GM19023 (cell line): Measurements from ENCODE around the gene RTF1.
"Not testable (repeated sequence)": the region's sequence is repeated elsewhere in the genome, so short reads cannot be mapped to it uniquely, and the experiment has no call there.

ENCODE experiments used
- ATAC-seq: cut with Tn5 transposase; IDR thresholded peaks from one replicate; pipeline ENCODE4 v1.9.1; 2021; ENCODE audit warnings: mild to moderate bottlenecking, moderate library complexity; ENCODE audit not compliant: unreplicated experiment

The RTF1 gene

DNA sequence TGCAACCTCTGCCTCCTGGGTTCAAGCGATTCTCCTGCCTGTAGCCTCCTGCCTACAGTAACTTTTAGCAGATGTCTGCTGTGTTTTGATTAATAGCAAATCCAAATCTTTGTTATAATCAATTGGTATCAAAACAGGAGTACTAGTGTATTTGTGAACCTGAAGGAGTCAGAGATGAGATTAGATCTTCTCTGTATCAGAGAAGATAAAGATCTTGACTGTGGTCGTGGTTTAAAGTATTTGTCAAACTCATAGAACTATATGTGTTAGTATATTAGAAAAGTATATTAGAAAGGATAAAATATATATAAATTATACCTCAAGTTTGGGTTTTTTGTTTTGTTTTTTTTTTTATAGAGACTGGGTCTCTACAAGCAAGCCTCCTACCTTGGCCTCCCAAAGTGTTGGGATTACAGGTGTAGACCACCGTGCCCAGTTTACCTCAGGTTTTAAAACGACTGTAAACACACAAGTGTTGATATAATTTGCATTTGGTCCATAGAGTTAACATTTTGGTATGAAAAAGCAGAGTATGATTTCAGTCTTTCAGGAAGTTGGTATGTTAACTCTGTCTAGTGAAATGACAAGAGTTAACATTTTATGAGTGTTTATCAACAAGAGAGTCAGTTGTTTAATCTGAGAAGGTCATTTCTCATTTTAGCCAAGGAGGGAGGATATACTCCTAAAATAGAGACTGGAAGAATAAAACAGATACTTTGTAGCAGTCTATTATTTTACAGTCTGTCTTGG lies 18.3 kb downstream of the RTF1 start:
- no peak for ATAC-seq

- no peak for ATAC-seq
Measured at GRCh38 chr15:41437448-41437847, 20.6 kb downstream of the RTF1 start.

GRCh38 chr15:41438206-41438605 lies 21.3 kb downstream of the RTF1 start:
- ATAC-seq = no peak

- not testable (repeated sequence) for ATAC-seq
Measured at GRCh38 chr15:41438745-41439144, 21.9 kb downstream of the RTF1 start.

- ATAC-seq = no peak
Measured at GRCh38 chr15:41443275-41443674, 26.4 kb downstream of the RTF1 start.

DNA sequence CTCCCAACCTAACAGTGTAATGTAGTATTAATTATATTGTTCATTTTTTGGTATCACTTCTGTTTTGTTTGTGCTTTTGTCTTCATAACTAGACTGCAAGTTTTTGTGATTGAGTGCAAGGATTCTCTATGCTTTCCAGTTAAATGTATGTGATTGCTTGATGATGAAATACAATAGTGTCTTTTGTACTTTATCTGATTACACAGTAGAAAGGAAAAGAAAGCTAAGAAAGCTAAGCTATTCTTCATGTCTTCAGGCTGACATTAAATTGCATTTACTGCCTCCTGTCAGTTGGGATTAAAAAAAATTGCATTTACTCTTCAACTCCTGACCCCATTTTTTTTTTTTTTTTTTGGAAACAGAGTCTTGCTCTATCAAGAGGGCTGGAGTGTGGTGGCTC lies 28.5 kb downstream of the RTF1 start:
- ATAC-seq = no peak

DNA sequence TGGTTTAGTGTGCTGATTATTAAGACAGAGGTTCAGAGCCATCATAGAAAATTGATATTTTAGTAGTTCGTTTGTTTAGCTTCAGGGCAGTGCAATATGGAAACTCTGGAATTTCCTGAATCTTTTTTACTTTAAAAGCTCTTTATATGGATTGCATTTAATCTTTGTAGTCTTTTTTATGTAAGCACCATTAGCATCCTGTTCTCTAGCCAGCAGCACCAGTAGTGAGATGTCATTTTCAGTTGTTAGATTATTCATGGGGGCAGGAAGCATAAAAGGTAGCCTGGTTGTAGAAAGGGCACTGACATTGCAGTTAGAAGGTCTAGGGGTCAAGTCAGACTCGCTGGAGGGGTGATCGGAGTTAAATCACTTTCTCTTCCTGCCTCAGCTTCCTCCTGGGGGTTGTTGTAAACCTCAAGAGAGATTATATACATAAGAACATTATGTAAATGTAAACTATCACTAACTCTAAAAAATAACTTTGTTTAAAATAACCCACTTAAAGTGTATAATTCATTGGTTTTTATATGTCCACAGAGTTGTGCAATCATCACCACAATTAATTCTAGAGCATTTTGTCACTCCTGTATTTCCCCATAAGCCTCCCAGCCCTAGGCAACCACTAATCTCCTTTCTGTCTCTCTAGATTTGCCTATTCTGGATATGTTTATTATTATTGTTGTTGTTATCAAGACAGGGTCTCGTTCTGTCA lies 45.3 kb downstream of the RTF1 start:
- ATAC-seq = no peak

GRCh38 chr15:41464889-41465580 lies 48.1 kb downstream of the RTF1 start:
- ATAC-seq = no peak

GRCh38 chr15:41465822-41466421 lies 49.0 kb downstream of the RTF1 start:
- no peak for ATAC-seq

GRCh38 chr15:41466711-41467110 lies 49.8 kb downstream of the RTF1 start:
- no peak for ATAC-seq

GRCh38 chr15:41469644-41470043 lies 52.7 kb downstream of the RTF1 start:
- not testable (repeated sequence) for ATAC-seq

DNA sequence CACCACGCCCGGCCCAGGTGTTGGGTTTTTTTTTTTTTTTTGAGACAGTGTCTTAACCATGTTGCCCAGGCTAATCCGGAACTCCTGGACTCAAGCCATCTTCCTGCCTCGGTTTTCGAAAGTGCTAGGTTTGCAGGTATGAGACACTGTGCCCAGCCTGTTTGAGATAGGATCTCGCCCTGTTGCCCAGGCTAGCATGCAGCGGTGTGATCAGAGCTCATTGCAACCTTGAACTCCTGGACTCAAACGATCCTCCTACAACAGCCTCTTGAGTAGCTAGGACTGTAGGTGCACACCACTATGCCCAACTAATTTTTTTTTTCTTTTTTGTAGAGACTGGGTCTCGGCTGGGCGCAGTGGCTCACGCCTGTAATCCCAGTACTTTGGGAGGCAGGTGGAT lies 56.5 kb downstream of the RTF1 start:
- ATAC-seq = no peak

DNA sequence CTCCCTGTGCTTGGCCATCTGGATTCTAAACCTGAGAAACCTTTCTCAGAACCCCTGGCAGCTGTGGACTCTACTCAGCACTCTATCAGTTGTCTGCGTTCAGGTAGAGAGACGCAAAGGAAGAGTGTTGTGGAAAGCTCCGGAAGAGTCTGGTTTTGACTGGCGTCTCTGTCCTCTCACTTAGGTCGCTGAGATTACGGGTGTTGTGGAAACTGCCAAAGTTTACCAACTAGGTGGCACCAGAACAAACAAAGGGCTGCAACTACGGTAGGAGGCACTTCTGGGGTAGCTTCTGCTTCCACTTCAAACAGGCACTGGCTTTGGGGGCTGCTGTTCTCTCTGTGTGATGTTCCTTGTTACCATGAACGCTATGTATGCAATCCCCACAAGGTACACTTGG lies 57.5 kb downstream of the RTF1 start:
- ATAC-seq = no peak

- no peak for ATAC-seq
Measured at GRCh38 chr15:41474941-41475340, 58.0 kb downstream of the RTF1 start.

- ATAC-seq = no peak
Measured at GRCh38 chr15:41476416-41477048, 59.6 kb downstream of the RTF1 start.

DNA sequence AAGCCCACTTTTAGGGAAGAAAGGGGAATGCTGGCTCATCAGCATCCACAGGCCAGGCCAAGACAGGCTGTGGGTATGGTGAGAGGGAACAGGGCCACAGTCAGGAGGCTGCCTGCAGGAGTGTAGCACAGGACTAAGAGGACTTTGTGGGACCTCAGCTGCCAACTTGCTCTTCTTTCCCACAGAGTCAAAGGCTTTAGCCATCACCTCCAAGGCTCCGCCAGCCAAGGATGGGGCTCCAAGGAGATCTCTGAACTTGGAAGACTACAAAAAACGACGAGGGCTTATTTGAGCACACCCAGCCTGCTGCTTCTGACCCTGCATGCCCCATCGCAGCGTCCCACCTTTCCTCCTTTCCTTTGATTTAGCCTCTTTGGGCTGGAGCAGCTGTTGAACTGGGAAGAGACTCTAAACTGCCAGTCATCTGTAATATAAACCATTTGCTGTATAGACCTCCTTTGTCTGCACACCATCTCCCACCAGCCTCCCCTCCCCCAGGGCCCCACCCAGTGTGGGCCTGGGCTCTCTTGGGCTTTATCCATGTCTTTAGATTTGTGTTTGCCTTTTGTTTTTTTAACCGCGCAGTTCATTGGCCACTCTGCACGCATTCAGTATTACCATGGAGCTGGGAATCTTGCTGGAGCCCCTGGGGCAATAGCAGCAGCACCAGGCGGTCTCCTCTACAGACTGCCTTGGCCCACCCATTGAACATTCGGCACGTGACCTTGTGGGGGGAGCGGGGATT lies 63.7 kb downstream of the RTF1 start:
- ATAC-seq = no peak

DNA sequence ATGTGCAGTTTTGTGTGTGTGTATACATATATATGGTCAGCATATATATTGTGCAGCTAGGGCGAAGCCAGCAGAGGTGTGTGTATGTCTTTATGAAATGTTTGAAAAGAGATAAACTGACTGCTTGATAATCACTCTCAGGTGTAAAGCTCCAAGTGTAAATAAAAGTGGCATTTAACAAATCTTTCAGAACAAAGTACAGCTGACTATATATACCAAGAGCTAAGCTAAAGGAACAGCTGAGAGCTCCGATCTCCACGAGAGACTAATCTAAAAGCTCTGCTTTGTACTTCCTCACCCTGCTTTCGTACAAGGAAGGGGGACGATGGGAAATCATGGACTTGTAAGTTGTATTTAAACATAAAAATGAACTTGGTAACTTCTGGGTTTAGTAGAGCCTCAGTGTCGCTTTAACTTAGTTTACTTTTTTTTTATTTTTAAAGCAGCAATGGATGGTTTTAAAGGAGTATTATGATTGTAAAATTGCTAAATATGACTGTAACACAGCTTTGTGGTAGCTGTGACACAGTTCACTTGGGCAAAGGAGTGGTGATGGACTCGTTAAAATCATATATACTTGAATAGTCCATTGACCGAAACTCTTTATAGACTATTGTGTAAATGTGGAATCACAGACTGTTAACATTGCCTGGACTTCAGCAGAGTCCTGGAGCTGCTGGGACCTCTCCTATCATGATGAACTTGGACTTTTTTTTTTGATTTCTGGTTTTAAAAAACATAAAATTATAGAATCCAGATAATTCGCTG lies 65.4 kb downstream of the RTF1 start:
- ATAC-seq = no peak

- ATAC-seq = peak; percentile 83
Measured at GRCh38 chr15:41483115-41483514, 66.2 kb downstream of the RTF1 start.

DNA sequence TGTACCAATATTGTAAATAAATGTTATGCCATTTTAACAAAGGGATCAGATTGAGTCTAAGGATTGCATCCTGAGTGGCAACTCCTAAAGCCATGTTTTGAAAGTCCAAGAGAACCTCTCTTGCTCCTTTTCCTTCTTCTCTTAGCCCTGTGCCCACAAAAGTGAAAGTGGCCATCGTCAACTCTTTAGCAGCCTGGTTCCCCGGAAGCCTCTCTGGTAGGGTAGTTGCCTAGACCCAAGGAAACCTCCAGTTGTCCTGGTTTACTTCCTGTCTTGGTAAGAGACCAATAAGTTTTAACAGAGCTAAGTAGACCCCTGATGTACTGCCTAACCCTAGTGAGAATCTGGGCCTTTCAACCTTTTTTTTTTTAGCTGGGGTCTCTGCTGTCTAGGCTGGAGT lies 66.6 kb downstream of the RTF1 start:
- ATAC-seq = no peak
